Cardiac fibroblast (primary cell): ENCODE results near the gene SFMBT2.
A peak's percentile ranks its signal among the peaks of the same experiment; 100 is the strongest.

ENCODE experiments used
- DNase-seq, 2 donors: peaks; one replicate each; pipeline versions ENCODE4 v3.0.0 to v3.0.0-alpha.2; 2010; ENCODE audit warnings: low read depth in 2 of 2
- H3K4me3 ChIP-seq, 2 donors: replicated peaks in 1 of 2; 1 replicate in 1 of 2; 2 replicates in 1 of 2; pipeline ENCODE4 v1.5.1; 2011; ENCODE audit warnings: low read depth in 2 of 2, low read length in 2 of 2, mild to moderate bottlenecking in 2 of 2, moderate library complexity in 1 of 2
- TF ChIP-seq, protein P1 (sequence below): IDR thresholded peaks from one replicate; pipeline ENCODE4 v1.5.1; 2011; ENCODE audit warnings: low read depth, mild to moderate bottlenecking, low read length, inconsistent platforms

The SFMBT2 gene

DNA sequence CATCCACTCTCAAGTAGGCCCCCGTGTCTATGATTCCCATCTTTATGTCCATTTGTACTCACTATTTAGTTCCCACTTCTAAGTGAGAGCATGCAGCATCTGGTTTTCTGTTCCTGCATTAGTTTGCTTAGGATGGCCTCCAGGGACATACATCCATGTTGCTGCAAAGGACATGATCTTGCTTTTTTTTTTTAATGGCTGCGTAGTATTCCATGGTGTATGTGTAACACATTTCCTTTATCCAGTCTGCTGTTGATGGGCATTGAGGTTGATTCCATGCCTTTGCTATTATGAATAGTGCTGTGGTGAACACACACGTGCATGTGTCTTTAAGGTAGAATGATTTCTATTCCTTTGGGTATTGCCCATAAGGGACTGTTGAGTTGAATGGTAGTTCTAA, 67.8 kb downstream of the SFMBT2 start:
- no peak for DNase-seq
- H3K4me3 ChIP-seq, result no peak overlapping the region
- TF ChIP-seq, protein P1, sequence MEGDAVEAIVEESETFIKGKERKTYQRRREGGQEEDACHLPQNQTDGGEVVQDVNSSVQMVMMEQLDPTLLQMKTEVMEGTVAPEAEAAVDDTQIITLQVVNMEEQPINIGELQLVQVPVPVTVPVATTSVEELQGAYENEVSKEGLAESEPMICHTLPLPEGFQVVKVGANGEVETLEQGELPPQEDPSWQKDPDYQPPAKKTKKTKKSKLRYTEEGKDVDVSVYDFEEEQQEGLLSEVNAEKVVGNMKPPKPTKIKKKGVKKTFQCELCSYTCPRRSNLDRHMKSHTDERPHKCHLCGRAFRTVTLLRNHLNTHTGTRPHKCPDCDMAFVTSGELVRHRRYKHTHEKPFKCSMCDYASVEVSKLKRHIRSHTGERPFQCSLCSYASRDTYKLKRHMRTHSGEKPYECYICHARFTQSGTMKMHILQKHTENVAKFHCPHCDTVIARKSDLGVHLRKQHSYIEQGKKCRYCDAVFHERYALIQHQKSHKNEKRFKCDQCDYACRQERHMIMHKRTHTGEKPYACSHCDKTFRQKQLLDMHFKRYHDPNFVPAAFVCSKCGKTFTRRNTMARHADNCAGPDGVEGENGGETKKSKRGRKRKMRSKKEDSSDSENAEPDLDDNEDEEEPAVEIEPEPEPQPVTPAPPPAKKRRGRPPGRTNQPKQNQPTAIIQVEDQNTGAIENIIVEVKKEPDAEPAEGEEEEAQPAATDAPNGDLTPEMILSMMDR, result no peak

DNA sequence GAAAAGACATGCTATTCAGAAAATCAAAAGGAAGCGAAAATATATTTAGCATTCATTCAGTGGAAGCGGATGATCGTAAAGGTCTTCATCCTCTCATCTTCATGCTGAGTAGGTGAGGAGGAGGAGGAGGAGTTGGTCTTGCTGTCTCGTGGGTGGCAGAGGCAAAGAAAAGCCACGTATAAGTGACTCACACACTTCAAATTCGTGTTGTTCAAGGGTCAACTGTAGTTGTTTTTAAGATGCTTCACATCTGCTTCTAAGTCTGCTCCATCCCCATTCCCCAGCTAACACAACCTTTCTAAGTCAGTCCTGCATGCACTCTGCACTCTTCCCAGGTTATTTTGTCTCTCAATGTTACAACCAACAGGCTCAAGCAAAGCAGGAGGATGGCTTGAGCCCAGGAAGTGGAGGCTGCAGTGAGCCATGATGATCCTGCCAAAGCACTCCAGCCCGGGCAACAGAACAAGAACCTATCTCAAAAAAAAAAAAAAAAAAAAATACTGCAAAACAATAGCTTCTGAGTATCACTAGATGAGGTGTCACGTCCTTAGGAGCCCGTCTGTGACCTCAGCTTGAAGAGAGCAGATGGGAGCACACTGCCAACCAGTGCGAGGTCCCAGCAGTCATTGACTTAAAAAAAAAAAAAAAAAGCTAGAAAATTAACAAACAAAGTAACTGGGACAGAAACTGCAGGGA, 70.5 kb downstream of the SFMBT2 start:
- DNase-seq, result peak in 1 of 2 donors; percentile 37
- TF ChIP-seq, protein P1, result no peak
- H3K4me3 ChIP-seq, result no peak overlapping the region

DNA sequence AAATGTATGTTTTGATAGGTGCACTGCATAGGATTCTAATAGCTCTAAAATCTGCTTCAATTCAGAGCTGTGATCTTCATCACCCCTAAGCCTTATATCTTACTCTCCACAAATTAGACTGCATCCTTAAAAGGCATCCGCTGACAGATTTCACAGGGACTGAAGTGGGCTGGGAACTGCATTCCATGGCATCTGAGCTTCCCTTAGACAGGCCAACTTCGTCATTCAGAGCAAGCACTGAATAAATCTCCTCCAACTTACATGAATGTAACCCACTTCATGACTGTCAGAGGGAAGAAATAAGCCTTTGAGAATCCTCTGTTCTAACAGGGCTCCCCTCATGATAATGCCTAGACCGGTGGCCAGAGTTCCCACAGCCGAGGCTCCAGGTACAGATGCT, 71.3 kb downstream of the SFMBT2 start:
- H3K4me3 ChIP-seq, result no peak overlapping the region
- no peak for DNase-seq
- TF ChIP-seq, protein P1, result no peak

DNA sequence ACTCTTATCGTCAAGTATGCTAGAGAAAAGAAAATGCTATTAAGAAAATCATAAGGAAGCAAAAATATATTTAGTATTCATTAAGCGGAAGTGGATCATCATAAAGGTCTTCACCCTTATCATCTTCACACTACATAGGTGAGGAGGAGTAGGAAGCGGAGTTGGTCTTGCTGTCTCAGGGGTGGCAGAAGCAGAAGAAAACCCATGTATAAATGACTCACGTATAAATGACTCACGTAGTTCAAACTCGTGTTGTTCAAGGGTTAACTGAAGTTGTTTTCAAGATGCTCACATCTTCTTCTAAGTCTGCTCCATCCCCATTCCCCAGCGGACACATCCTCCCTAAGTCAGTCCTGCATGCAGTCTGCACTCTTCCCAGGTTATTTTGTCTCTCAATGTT, 72.4 kb downstream of the SFMBT2 start:
- TF ChIP-seq, protein P1, result no peak
- DNase-seq, result no peak
- no peak overlapping the region for H3K4me3 ChIP-seq

DNA sequence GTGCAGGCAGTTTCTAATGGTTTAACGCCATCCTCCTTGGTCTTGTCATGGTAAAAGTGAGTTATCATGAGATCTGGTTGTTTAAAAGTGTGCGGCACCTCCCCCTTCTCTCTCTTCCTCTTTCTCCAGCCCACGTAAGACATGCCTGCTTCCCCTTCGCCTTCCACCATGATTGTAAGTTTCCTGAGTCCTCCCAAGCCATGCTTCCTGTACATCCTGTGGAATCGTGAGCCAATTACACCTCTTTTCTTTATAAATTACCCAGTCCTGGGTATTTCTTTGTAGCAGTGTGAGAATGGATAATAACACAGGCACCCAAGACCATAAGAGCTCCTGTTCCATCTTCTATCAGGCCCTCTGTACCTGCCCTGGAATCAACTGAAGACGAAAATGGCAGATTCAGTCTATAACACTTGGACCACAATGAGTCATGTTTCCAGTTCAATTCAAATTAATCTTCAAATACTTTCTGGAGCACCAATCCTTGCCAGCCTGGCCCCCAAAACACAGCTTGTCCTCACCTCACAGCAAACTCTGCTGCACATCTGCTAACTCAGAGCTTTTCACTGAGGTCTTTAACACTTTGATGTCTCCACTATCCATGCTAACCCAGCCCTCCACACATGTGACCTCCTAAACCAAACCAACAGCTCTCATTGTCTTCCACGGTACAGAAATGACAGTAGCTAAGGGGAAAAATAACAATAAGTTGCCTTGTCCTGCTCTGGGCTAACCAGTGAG, 73.2 kb downstream of the SFMBT2 start:
- no peak overlapping the region for H3K4me3 ChIP-seq
- TF ChIP-seq, protein P1, result no peak
- DNase-seq, result no peak

DNA sequence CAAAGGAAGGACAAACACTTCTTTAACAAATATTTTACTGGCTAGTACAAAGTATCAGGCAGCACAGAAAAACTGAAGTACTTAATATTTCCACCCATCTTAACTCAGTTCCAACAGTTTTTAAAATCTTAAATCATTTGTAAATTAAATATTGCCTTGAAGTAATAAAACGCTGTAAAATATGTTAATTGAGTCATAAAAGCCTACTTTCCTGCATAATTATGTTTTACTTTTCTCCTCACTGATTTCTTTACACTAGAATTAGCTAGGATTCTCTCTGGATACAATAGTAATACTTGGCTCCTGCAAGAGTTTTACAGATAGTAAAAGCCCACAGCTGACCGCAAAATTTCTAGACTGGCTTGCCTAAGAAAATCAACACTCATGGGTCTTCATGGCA, 74.9 kb downstream of the SFMBT2 start:
- H3K4me3 ChIP-seq, result no peak overlapping the region
- TF ChIP-seq, protein P1, result no peak
- peak in 1 of 2 donors; percentile 22 for DNase-seq
